K562 (cell line): ENCODE measurements around the gene MAST4. TPM values are rescaled to one million over a fixed set of nuclear protein-coding genes. Genes with fewer than 3 reads are reported as not detected.

ENCODE experiments used
- MBD2 ChIP-seq: sonication (generic); IDR thresholded peaks from 2 replicates; pipeline ENCODE4 v1.6.1; 2016; ENCODE audit warnings: low read depth, borderline replicate concordance
- XRCC3 ChIP-seq: fragments of 450-650 bp; IDR thresholded peaks from 2 replicates; pipeline ENCODE4 v1.6.1; 2017; ENCODE audit warnings: mild to moderate bottlenecking, moderate library complexity
- ZNF696 ChIP-seq: fragments of 250-450 bp; sonication (Bioruptor Pico); conservative IDR thresholded peaks from 2 replicates; pipeline ENCODE4 v1.4.0; 2020; ENCODE audit warnings: mild to moderate bottlenecking, moderate library complexity
- polyA plus RNA-seq, 8 experiments: library from polyadenylated mRNA; depleted of rRNA in 4 of 8; stranded (reverse) in 5 of 8; unstranded in 3 of 8; fragments of >200 nt; fragmentation: Nextera tagmentation in 2 of 8; fragmentation: Illumina TruSeq in 1 of 8; extraction: Ambion mirVana in 2 of 8; extraction: Trizol in 1 of 8; gene quantifications; 2 replicates each; pipeline versions ENCODE4 v1.2.1 to v1.2.3, GENCODE V29; 2011 to 2014; ENCODE audit warnings: inconsistent platforms in 1 of 8, missing spikeins in 1 of 8
- total RNA-seq, 7 experiments: library from RNA; depleted of rRNA in 6 of 7; stranded (reverse); fragments of >200 nt in 6 of 7; fragmentation: Illumina TruSeq in 2 of 7; extraction: Trizol in 2 of 7; gene quantifications; 2 replicates each; pipeline versions ENCODE4 v1.2.1 to v1.2.3, GENCODE V29; 2011 to 2021; ENCODE audit warnings: low replicate concordance in 1 of 7
- TF ChIP-seq, protein P1 (sequence below), 2 experiments: fragments of 450-650 bp; formaldehyde crosslinking in 1 of 2; IDR thresholded peaks; 2 replicates each; pipeline versions ENCODE4 v1.4.0 to v1.6.1; 2014 to 2020; ENCODE audit warnings: mild to moderate bottlenecking in 2 of 2, borderline replicate concordance in 1 of 2, low read depth in 1 of 2

The MAST4 gene
- total and polyA plus RNA-seq, 9 of the 15 experiments (the other 6 are each of a cell fraction or from before 2014, with no cell fraction given), result 0.88 to 10.1 (median 5.2) TPM

DNA sequence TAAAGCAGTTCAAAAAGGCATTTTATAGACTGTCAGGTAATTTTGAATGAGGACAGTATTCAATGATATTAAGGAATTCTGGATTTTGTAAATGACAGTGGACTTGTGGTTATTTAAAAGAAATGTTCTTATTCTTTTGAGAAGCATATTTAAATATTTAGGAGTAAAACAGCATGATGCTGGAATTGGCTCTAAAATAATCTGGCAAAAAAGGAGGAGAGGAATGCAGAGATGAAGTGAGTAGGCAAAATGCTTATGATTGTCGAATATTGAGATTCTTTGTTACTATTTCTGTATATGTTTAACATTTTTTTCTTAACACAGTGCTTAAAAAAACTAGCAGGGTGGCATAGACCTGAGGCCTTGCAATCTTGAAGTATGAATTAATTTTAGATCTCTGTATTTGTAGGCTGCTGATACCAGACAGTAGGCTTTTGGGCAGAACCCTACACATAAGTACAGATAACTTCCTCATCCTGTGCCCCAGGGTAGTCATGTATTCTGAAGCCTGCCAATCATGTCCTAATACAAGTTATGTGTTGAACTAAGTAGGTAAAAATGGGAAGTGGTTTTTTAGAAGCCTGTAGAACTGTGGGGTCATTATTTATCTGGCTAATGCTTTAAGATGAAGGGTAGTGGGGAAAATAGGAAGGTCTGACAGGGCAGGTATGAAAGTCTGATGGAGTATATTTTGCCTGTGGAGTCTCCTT, 591.0 kb downstream of the MAST4 start (continued):
- TF ChIP-seq, protein P1, sequence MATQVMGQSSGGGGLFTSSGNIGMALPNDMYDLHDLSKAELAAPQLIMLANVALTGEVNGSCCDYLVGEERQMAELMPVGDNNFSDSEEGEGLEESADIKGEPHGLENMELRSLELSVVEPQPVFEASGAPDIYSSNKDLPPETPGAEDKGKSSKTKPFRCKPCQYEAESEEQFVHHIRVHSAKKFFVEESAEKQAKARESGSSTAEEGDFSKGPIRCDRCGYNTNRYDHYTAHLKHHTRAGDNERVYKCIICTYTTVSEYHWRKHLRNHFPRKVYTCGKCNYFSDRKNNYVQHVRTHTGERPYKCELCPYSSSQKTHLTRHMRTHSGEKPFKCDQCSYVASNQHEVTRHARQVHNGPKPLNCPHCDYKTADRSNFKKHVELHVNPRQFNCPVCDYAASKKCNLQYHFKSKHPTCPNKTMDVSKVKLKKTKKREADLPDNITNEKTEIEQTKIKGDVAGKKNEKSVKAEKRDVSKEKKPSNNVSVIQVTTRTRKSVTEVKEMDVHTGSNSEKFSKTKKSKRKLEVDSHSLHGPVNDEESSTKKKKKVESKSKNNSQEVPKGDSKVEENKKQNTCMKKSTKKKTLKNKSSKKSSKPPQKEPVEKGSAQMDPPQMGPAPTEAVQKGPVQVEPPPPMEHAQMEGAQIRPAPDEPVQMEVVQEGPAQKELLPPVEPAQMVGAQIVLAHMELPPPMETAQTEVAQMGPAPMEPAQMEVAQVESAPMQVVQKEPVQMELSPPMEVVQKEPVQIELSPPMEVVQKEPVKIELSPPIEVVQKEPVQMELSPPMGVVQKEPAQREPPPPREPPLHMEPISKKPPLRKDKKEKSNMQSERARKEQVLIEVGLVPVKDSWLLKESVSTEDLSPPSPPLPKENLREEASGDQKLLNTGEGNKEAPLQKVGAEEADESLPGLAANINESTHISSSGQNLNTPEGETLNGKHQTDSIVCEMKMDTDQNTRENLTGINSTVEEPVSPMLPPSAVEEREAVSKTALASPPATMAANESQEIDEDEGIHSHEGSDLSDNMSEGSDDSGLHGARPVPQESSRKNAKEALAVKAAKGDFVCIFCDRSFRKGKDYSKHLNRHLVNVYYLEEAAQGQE (IDR thresholded peaks at IDR 0.05; ENCODE audit: borderline replicate concordance), result no peak
- TF ChIP-seq, protein P1 (CRISPR knock-in tag; IDR thresholded peaks at IDR 0.05; ENCODE audit: low read depth), result no peak
- TF ChIP-seq MBD2 (no peak), XRCC3 (no peak), ZNF696 (CRISPR knock-in tag) (no peak)
